Measurements from ENCODE around the gene CLPTM1. TPM values are rescaled to one million over a fixed set of nuclear protein-coding genes. Genes with fewer than 3 reads are reported as not detected.

Gene CLPTM1
- 42.7 and 82.2 TPM in 2 replicates for total RNA-seq

GRCh38 chr19:44954649-44955504 is at the start of gene CLPTM1:
CLPTM1 (plus strand) TSS chr19:44955380; CDS start chr19:44955396, 16 bp downstream.

GRCh38 chr19:44905437-44906160 is 49.6 kb upstream of the CLPTM1 start, which contains the start of gene APOE:
APOE (plus strand) TSS chr19:44905796; CDS start chr19:44906625, 829 bp downstream.

GRCh38 chr19:44914433-44915206 is 40.6 kb upstream of the CLPTM1 start, which contains the start of gene APOC1:
APOC1 (plus strand) TSS chr19:44914608; CDS start chr19:44914892, 284 bp downstream.

GRCh38 chr19:44942067-44942571 is 13.1 kb upstream of the CLPTM1 start, which contains the start of gene APOC4:
APOC4 (plus strand) TSS chr19:44942237; CDS start chr19:44942278, 41 bp downstream.

GRCh38 chr19:45001087-45001739 is 46.0 kb downstream of the CLPTM1 start, which contains the start of gene RELB:
RELB (plus strand) TSS chr19:45001464; CDS start chr19:45001580, 116 bp downstream.

GRCh38 chr19:45038931-45039893 is 84.0 kb downstream of the CLPTM1 start, which contains the start of gene CLASRP:
CLASRP (plus strand) TSS chr19:45039045; CDS start chr19:45040213, 1,168 bp downstream.

Other genes with a start within 250 kb of the CLPTM1 start
- gene BCL3, start 206.7 kb upstream of the CLPTM1 start, total RNA-seq = 36.3 and 44.4 TPM in 2 replicates
- gene CBLC, start 177.5 kb upstream of the CLPTM1 start, total RNA-seq = 0.58 TPM in 1 of 2 replicates, not detected in the other
- 19.0 and 25.9 TPM in 2 replicates for gene BCAM, start 146.3 kb upstream of the CLPTM1 start, total RNA-seq
- gene NECTIN2, start 109.1 kb upstream of the CLPTM1 start, total RNA-seq = 246 and 247 TPM in 2 replicates
- gene TOMM40, start 64.1 kb upstream of the CLPTM1 start, total RNA-seq = 70.3 and 96.9 TPM in 2 replicates
- gene APOE, start 49.6 kb upstream of the CLPTM1 start, total RNA-seq = 11.8 and 21.4 TPM in 2 replicates
- 6.6 and 16.7 TPM in 2 replicates for gene APOC1, start 40.8 kb upstream of the CLPTM1 start, total RNA-seq
- gene APOC4, start 13.1 kb upstream of the CLPTM1 start, total RNA-seq = not detected in 2 replicates
- gene APOC2, start 9.3 kb upstream of the CLPTM1 start, total RNA-seq = not detected in 2 replicates
- 14.9 and 21.9 TPM in 2 replicates for gene RELB, start 46.1 kb downstream of the CLPTM1 start, total RNA-seq
- gene CLASRP, start 83.7 kb downstream of the CLPTM1 start, total RNA-seq = 37.4 and 38.6 TPM in 2 replicates
- gene ZNF296, start 121.1 kb downstream of the CLPTM1 start, total RNA-seq = 1.9 TPM in 1 of 2 replicates, not detected in the other
- gene GEMIN7, start 123.9 kb downstream of the CLPTM1 start, total RNA-seq = 18.5 and 23.2 TPM in 2 replicates
- gene PPP1R37, start 137.8 kb downstream of the CLPTM1 start, total RNA-seq = 29.2 and 37.8 TPM in 2 replicates
- under 0.01 TPM in 1 of 2 replicates, not detected in the other for gene NKPD1, start 205.6 kb downstream of the CLPTM1 start, total RNA-seq
- gene TRAPPC6A, start 222.9 kb downstream of the CLPTM1 start, total RNA-seq = 13.1 and 14.7 TPM in 2 replicates
- gene BLOC1S3, start 223.4 kb downstream of the CLPTM1 start, total RNA-seq = 3.2 and 7.8 TPM in 2 replicates